ENCODE measurements around the gene SLC66A2.
A peak's percentile ranks its signal among the peaks of the same experiment; 100 is the strongest.

The SLC66A2 gene

GRCh38 chr18:79864006-79864725, 87.3 kb downstream of the SLC66A2 start:
- DNase-seq: peak; percentile 47

GRCh38 chr18:79863161-79864005, 88.1 kb downstream of the SLC66A2 start:
- no peak for DNase-seq

GRCh38 chr18:79862562-79862961, 88.9 kb downstream of the SLC66A2 start:
- DNase-seq: peak; percentile 42

- DNase-seq: no peak
These were observed 89.8 kb downstream of the SLC66A2 start for GRCh38 chr18:79861687-79862086.

GRCh38 chr18:79859314-79859713, 92.1 kb downstream of the SLC66A2 start:
- DNase-seq: no peak

- DNase-seq: no peak
These were observed 94.3 kb downstream of the SLC66A2 start for GRCh38 chr18:79857082-79857671.

- peak; percentile 68 for DNase-seq
These were observed 95.1 kb downstream of the SLC66A2 start for GRCh38 chr18:79856119-79857007.

- DNase-seq: peak; percentile 53
These were observed 96.1 kb downstream of the SLC66A2 start for GRCh38 chr18:79855147-79855933.

- DNase-seq: peak; percentile 47
These were observed 97.5 kb downstream of the SLC66A2 start for GRCh38 chr18:79853993-79854364.

- DNase-seq: peak; percentile 52
These were observed 98.0 kb downstream of the SLC66A2 start for GRCh38 chr18:79853303-79853992.

GRCh38 chr18:79852561-79853302, 98.7 kb downstream of the SLC66A2 start:
- no peak for DNase-seq
